HepG2 (cell line): ENCODE results near the gene MEI1. TPM values are rescaled to one million over a fixed set of nuclear protein-coding genes. Genes with fewer than 3 reads are reported as not detected.

Source experiments
- ATAC-seq: fragments of 200-7000 bp; cut with Tn5 transposase; 3 replicates; pipeline ENCODE4 v1.9.1; 2020; ENCODE audit warnings: mild to moderate bottlenecking, moderate library complexity
- BruUV-seq: library from RNA; stranded (reverse); fragments of 400-500 nt; replicated peaks from 2 replicates; lab custom pipeline; 2021; lab: Mats Ljungman, UMichigan
- CTCF ChIA-PET: fragments of 300-600 bp; formaldehyde crosslinking; extraction: SDS; loops from one replicate; lab custom pipeline; 2021; ENCODE audit warnings: low total read pairs, inconsistent platforms, low intra/inter-chr PET ratio; lab: Yijun Ruan, JAX
- POLR2A ChIA-PET: fragments of 350-600 bp; sonication (Branson Sonifier 250); formaldehyde crosslinking; loops from one replicate; lab custom pipeline; 2020; ENCODE audit warnings: antibody characterized with exemption, inconsistent platforms; lab: Yijun Ruan, JAX
- DNase-seq: peaks from one replicate; pipeline ENCODE4 v3.0.0-alpha.2; 2015; ENCODE audit warnings: low spot score
- FAIRE-seq: peaks from 3 replicates; lab custom pipeline; 2011; peaks lifted over from hg19 to GRCh38; lab: Jason Lieb, UNC
- H2AFZ ChIP-seq: one replicate; pipeline ENCODE4 v1.6.1; 2011; ENCODE audit warnings: low read length, inconsistent platforms
- H3K27ac ChIP-seq: fragments of 300-600 bp; 3 replicates; pipeline ENCODE4 v1.8.0; 2011; ENCODE audit warnings: mixed run types, mild to moderate bottlenecking, mixed read lengths, low read length, inconsistent platforms; ENCODE audit not compliant: insufficient read depth; ENCODE audit errors: extremely low read length
- H3K27me3 ChIP-seq, 2 experiments: fragments of 200-600 bp in 1 of 2; 2 replicates in 1 of 2; 3 replicates in 1 of 2; pipeline versions ENCODE4 v1.6.0 to v1.8.0; 2011; ENCODE audit warnings: low read length in 2 of 2, mild to moderate bottlenecking in 2 of 2, moderate library complexity in 2 of 2, inconsistent platforms in 1 of 2; ENCODE audit not compliant: insufficient read depth in 2 of 2, control insufficient read depth in 1 of 2
- H3K36me3 ChIP-seq, 2 experiments: fragments of 200-600 bp in 1 of 2; replicated peaks in 1 of 2; 2 replicates in 1 of 2; 3 replicates in 1 of 2; pipeline versions ENCODE4 v1.5.1 to v1.8.0; 2011; ENCODE audit warnings: low read length in 2 of 2, inconsistent platforms in 1 of 2; ENCODE audit not compliant: insufficient read depth in 2 of 2, control insufficient read depth in 1 of 2
- H3K4me1 ChIP-seq: 2 replicates; pipeline ENCODE4 v1.5.1; 2012; ENCODE audit warnings: low read length, inconsistent platforms; ENCODE audit not compliant: insufficient read depth
- H3K4me2 ChIP-seq: 2 replicates; pipeline ENCODE4 v1.6.0; 2011; ENCODE audit warnings: low read depth, low read length, inconsistent platforms
- H3K4me3 ChIP-seq, 3 experiments: fragments of 200-600 bp in 1 of 3; sonication (generic), shearing (Covaris generic) in 1 of 3; replicated peaks in 1 of 3; 2 replicates each; pipeline ENCODE4 v1.5.1; 2011 to 2016; ENCODE audit warnings: low read length in 3 of 3, inconsistent platforms in 2 of 3, low read depth in 2 of 3, mild to moderate bottlenecking in 2 of 3, control low read depth in 1 of 3, mixed read lengths in 1 of 3; ENCODE audit not compliant: insufficient read depth in 1 of 3
- H3K79me2 ChIP-seq: one replicate; pipeline ENCODE4 v1.6.1; 2011; ENCODE audit warnings: low read length, inconsistent platforms; ENCODE audit not compliant: insufficient read depth
- H3K9ac ChIP-seq: 2 replicates; pipeline ENCODE4 v1.6.0; 2011; ENCODE audit warnings: mild to moderate bottlenecking, low read depth, low read length, inconsistent platforms; ENCODE audit not compliant: insufficient read depth
- H3K9me3 ChIP-seq: 2 replicates; pipeline ENCODE4 v1.5.1; 2012; ENCODE audit warnings: mild to moderate bottlenecking, low read length
- H4K20me1 ChIP-seq: 2 replicates; pipeline ENCODE4 v1.6.0; 2011; ENCODE audit warnings: inconsistent platforms, mild to moderate bottlenecking, low read length, moderate library complexity; ENCODE audit not compliant: insufficient read depth
- CBX5 ChIP-seq: sonication (generic); formaldehyde crosslinking; IDR thresholded peaks from 2 replicates; pipeline ENCODE4 v1.4.0; 2020; ENCODE audit warnings: missing genetic modification reagents, borderline replicate concordance
- EP300 ChIP-seq, 3 experiments: sonication (generic) in 1 of 3; formaldehyde crosslinking in 1 of 3; IDR thresholded peaks; 2 replicates each; pipeline versions ENCODE4 v1.5.1 to v1.6.1; 2011 to 2020; ENCODE audit warnings: low read depth in 2 of 3, low read length in 2 of 3, borderline replicate concordance in 1 of 3, improper control_type of control experiment in 1 of 3, mild to moderate bottlenecking in 1 of 3, missing genetic modification reagents in 1 of 3, moderate library complexity in 1 of 3
- HNRNPK ChIP-seq: fragments of 200-400 bp; formaldehyde crosslinking; IDR thresholded peaks from 2 replicates; pipeline ENCODE4 v1.6.1; 2018; ENCODE audit warnings: low read length, low read depth, moderate library complexity, mild to moderate bottlenecking; ENCODE audit not compliant: poor library complexity, severe bottlenecking
- PRPF4 ChIP-seq: fragments of 200-400 bp; formaldehyde crosslinking; IDR thresholded peaks from 2 replicates; pipeline ENCODE4 v1.6.1; 2016; ENCODE audit warnings: low read length, low read depth; ENCODE audit not compliant: poor library complexity, severe bottlenecking
- RORA ChIP-seq: sonication (generic); formaldehyde crosslinking; IDR thresholded peaks from 2 replicates; pipeline ENCODE4 v1.5.0; 2020; ENCODE audit warnings: mild to moderate bottlenecking, missing genetic modification reagents, moderate library complexity
- SKIL ChIP-seq: sonication (generic); formaldehyde crosslinking; IDR thresholded peaks from 2 replicates; pipeline ENCODE4 v1.8.0; 2022; ENCODE audit warnings: missing genetic modification reagents, mild to moderate bottlenecking, moderate library complexity, borderline replicate concordance
- WIZ ChIP-seq: sonication (generic); formaldehyde crosslinking; IDR thresholded peaks from 2 replicates; pipeline ENCODE4 v1.5.1; 2020; ENCODE audit warnings: mild to moderate bottlenecking, missing genetic modification reagents
- ZMYM2 ChIP-seq: sonication (generic); formaldehyde crosslinking; IDR thresholded peaks from 2 replicates; pipeline ENCODE4 v1.8.0; 2022; ENCODE audit warnings: mild to moderate bottlenecking, missing genetic modification reagents
- ZNF121 ChIP-seq: sonication (generic); formaldehyde crosslinking; IDR thresholded peaks from 2 replicates; pipeline ENCODE4 v1.5.0; 2020; ENCODE audit warnings: mild to moderate bottlenecking, missing genetic modification reagents
- ZNF44 ChIP-seq: sonication (generic); formaldehyde crosslinking; IDR thresholded peaks from 2 replicates; pipeline ENCODE4 v1.5.1; 2020; ENCODE audit warnings: mild to moderate bottlenecking, missing genetic modification reagents
- ZNF629 ChIP-seq: sonication (generic); formaldehyde crosslinking; conservative IDR thresholded peaks from 2 replicates; pipeline ENCODE4 v1.5.0; 2020; ENCODE audit warnings: missing genetic modification reagents
- ZNF768 ChIP-seq: sonication (generic); formaldehyde crosslinking; IDR thresholded peaks from 2 replicates; pipeline ENCODE4 v1.4.0; 2020; ENCODE audit warnings: missing genetic modification reagents
- WGBS: methylation state at CpG from one replicate; pipeline ENCODE4 v1.1.6; 2017; ENCODE audit warnings: low lambda C conversion rate; 5-methylcytosine and 5-hydroxymethylcytosine counted together
- in situ Hi-C: cut with HindIII; loops from 2 replicates; pipeline ENCODE4 v1.10.0; 2017; ENCODE audit warnings: low pct_unique_long_range_greater_than_20kb; ENCODE audit not compliant: extremely low pct_ligation_motif_present
- intact Hi-C: fragments of 100-400 bp; cut with micrococcal nuclease; formaldehyde crosslinking; loops from one replicate; pipeline ENCODE4 v1.10.0; 2022; ENCODE audit not compliant: unreplicated experiment
- polyA plus RNA-seq, 8 experiments: library from polyadenylated mRNA; depleted of rRNA in 3 of 8; stranded (reverse) in 7 of 8; unstranded in 1 of 8; fragments of >200 nt; fragmentation: Illumina TruSeq in 4 of 8; extraction: Trizol in 4 of 8; gene quantifications; 2 replicates each; pipeline versions ENCODE4 v1.2.1 to v1.2.3, GENCODE V29; 2011 to 2016; ENCODE audit warnings: low read depth in 4 of 8, missing spikeins in 1 of 8, mixed read lengths in 1 of 8; ENCODE audit not compliant: insufficient read depth in 1 of 8
- total RNA-seq, 5 experiments: library from RNA; depleted of rRNA; stranded (reverse); fragments of >200 nt; fragmentation: Illumina TruSeq; extraction: Trizol; gene quantifications; 2 replicates each; pipeline ENCODE4 v1.2.3, GENCODE V29; 2016; ENCODE audit warnings: low read depth in 1 of 5
- TF ChIP-seq, protein P1 (sequence below): sonication (generic); formaldehyde crosslinking; conservative IDR thresholded peaks from 2 replicates; pipeline ENCODE4 v1.8.1; 2023; ENCODE audit warnings: missing genetic modification reagents

Gene MEI1
- total and polyA plus RNA-seq, 2 of the 13 experiments (the other 11 are each of a cell fraction or from before 2014, with no cell fraction given) = 0.75 to 1.9 TPM

DNA sequence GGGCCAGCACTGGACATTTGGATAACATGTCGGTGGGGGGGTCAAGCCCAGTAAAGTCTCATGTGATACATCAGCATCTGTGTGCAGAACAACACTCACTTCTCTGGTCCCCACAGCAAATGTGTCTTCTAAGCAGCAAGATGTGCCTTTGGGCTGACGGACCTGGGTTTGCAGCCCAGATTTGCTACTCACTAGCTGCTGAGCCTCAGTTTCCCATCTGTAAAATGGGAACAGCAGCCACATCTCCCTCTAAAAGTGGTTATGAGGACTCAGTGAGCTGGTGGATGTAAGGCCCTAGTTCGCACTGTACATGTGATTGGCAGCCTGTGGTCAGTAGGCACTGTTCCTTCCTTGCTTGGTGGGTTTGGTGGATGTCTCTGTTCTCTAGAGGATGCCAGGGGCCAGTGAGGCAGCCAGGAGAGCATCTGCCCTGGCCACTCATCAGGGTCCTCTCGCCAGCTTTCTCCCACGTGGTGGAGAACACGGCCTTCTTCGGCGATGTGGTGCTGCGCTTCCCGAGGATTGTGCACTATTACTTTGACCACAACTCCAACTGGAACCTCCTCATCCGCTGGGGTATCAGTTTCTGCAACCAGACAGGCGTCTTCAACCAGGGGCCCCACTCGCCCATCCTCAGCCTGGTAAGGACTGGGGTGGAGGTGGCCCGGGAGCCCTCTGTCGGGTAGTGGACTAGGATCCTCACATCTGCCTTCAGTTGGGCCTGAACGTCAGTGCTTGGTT is 113.7 kb downstream of the MEI1 start:
- FAIRE-seq = no peak
- CTCF ChIA-PET = no interaction called here
- no peak overlapping the region for H3K27ac ChIP-seq
- ATAC-seq = no peak
- no peak overlapping the region for H3K4me3 ChIP-seq
- no peak overlapping the region for H3K9ac ChIP-seq
- TF ChIP-seq WIZ (CRISPR knock-in tag) (no peak), HNRNPK (no peak), ZNF768 (CRISPR knock-in tag) (no peak), ZNF629 (peak; percentile 74; the same call in 1 of the 2 replicates), ZNF44 (CRISPR knock-in tag) (no peak), ZMYM2 (CRISPR knock-in tag) (no peak)
- TF ChIP-seq, all 625 proteins: peak for 1
- WGBS = 97% methylated on average over 14 of the region's 16 CpGs
- Histone ChIP-seq H4K20me1 (no peaks in the 10 kb centered on the region), H3K9me3 (no peaks in the 10 kb centered on the region), H3K4me1 (no peaks in the 10 kb centered on the region), H3K27me3 (no peaks in the 10 kb centered on the region), H3K4me2 (no peak overlapping the region), H2AFZ (no peak overlapping the region), H3K36me3 (peaks cover 3 to 33% of the 10 kb centered on the region in 2 experiments; a peak in 3 of 5 replicates), H3K79me2 (no peaks in the 10 kb centered on the region)
- intact Hi-C loops (no loop called here), in situ Hi-C loops (no loop called here)
- POLR2A ChIA-PET = no interaction called here
- DNase-seq = no peak
- no TSS peak for BruUV-seq

- ATAC-seq (no peak), FAIRE-seq (no peak), DNase-seq (no peak)
- Histone ChIP-seq H3K27me3 (no peaks in the 10 kb centered on the region), H3K36me3 (peaks cover 3 to 34% of the 10 kb centered on the region in 2 experiments; a peak in 3 of 5 replicates), H4K20me1 (no peaks in the 10 kb centered on the region), H3K4me2 (no peak overlapping the region), H3K4me1 (no peaks in the 10 kb centered on the region), H3K27ac (no peak overlapping the region), H3K9ac (no peak overlapping the region), H3K79me2 (no peaks in the 10 kb centered on the region), H2AFZ (no peak overlapping the region), H3K9me3 (no peaks in the 10 kb centered on the region), H3K4me3 (no peak overlapping the region)
- 100% methylated on average over 5 of the region's 9 CpGs for WGBS
- no TSS peak for BruUV-seq
- in situ Hi-C loops = no loop called here
- ChIA-PET CTCF (no interaction called here), POLR2A (no interaction called here)
- intact Hi-C loops = no loop called here
- TF ChIP-seq CBX5 (CRISPR knock-in tag) = no peak
- no peak for TF ChIP-seq SKIL
- TF ChIP-seq ZNF121 (CRISPR knock-in tag) = no peak
- no peak for TF ChIP-seq EP300 (IDR thresholded peaks at IDR 0.05; ENCODE audit: low read depth in 2 of 2, low read length in 2 of 2)
- TF ChIP-seq EP300 (CRISPR knock-in tag; IDR thresholded peaks at IDR 0.05; ENCODE audit: borderline replicate concordance) = no peak
- TF ChIP-seq RORA (CRISPR knock-in tag) = no peak
- TF ChIP-seq, protein P1, sequence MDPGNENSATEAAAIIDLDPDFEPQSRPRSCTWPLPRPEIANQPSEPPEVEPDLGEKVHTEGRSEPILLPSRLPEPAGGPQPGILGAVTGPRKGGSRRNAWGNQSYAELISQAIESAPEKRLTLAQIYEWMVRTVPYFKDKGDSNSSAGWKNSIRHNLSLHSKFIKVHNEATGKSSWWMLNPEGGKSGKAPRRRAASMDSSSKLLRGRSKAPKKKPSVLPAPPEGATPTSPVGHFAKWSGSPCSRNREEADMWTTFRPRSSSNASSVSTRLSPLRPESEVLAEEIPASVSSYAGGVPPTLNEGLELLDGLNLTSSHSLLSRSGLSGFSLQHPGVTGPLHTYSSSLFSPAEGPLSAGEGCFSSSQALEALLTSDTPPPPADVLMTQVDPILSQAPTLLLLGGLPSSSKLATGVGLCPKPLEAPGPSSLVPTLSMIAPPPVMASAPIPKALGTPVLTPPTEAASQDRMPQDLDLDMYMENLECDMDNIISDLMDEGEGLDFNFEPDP (CRISPR knock-in tag) = no peak
- TF ChIP-seq PRPF4 = no peak
Measured at GRCh38 chr22:41813726-41814410, 114.6 kb downstream of the MEI1 start.
